Trophoblast cell (in vitro differentiated cells and primary cell): ENCODE measurements around the gene C3orf18.

Experiments used
- DNase-seq, 2 donors: peaks; one replicate each; pipeline ENCODE4 v3.0.0-alpha.2; 2016
- H2AFZ ChIP-seq: 2 replicates; pipeline ENCODE4 v1.6.1; 2013; ENCODE audit warnings: low read length, moderate library complexity, mild to moderate bottlenecking; ENCODE audit not compliant: insufficient read depth, poor library complexity
- H2AK5ac ChIP-seq: 2 replicates; pipeline ENCODE4 v1.6.1; 2013; ENCODE audit warnings: mild to moderate bottlenecking, low read length
- H2BK120ac ChIP-seq: 2 replicates; pipeline ENCODE4 v1.6.1; 2013; ENCODE audit warnings: low read length, mild to moderate bottlenecking, moderate library complexity; ENCODE audit not compliant: insufficient read depth, poor library complexity
- H2BK12ac ChIP-seq: 2 replicates; pipeline ENCODE4 v1.6.1; 2013; ENCODE audit warnings: mild to moderate bottlenecking, low read length, moderate library complexity
- H2BK5ac ChIP-seq: 2 replicates; pipeline ENCODE4 v1.6.1; 2013; ENCODE audit warnings: low read length, low read depth, moderate library complexity, mild to moderate bottlenecking; ENCODE audit not compliant: poor library complexity
- H3K14ac ChIP-seq: 2 replicates; pipeline ENCODE4 v1.6.1; 2013; ENCODE audit warnings: mild to moderate bottlenecking, low read length
- H3K18ac ChIP-seq: 2 replicates; pipeline ENCODE4 v1.6.1; 2013; ENCODE audit warnings: mild to moderate bottlenecking, low read length
- H3K23ac ChIP-seq: 2 replicates; pipeline ENCODE4 v1.6.1; 2013; ENCODE audit warnings: low read length
- H3K27ac ChIP-seq: 2 replicates; pipeline ENCODE4 v1.5.1; 2013; ENCODE audit warnings: low read depth, mild to moderate bottlenecking, inconsistent platforms, low read length, moderate library complexity
- H3K27me3 ChIP-seq: 2 replicates; pipeline ENCODE4 v1.6.1; 2013; ENCODE audit warnings: inconsistent platforms, mild to moderate bottlenecking, low read length, moderate library complexity; ENCODE audit not compliant: insufficient read depth
- H3K36me3 ChIP-seq, 2 experiments: 1 replicate in 1 of 2; 2 replicates in 1 of 2; pipeline ENCODE4 v1.6.1; 2013; ENCODE audit warnings: low read length in 2 of 2, mild to moderate bottlenecking in 2 of 2, moderate library complexity in 1 of 2; ENCODE audit not compliant: insufficient read depth in 2 of 2, control insufficient read depth in 1 of 2
- H3K4ac ChIP-seq: 2 replicates; pipeline ENCODE4 v1.6.1; 2013; ENCODE audit warnings: low read depth, mild to moderate bottlenecking, low read length, moderate library complexity
- H3K4me1 ChIP-seq, 2 experiments: 1 replicate in 1 of 2; 2 replicates in 1 of 2; pipeline ENCODE4 v1.6.1; 2013; ENCODE audit warnings: low read length in 2 of 2, mild to moderate bottlenecking in 2 of 2, moderate library complexity in 1 of 2; ENCODE audit not compliant: insufficient read depth in 2 of 2, control insufficient read depth in 1 of 2
- H3K4me2 ChIP-seq: 2 replicates; pipeline ENCODE4 v1.6.1; 2013; ENCODE audit warnings: inconsistent platforms, mild to moderate bottlenecking, low read length, moderate library complexity
- H3K4me3 ChIP-seq: 2 replicates; pipeline ENCODE4 v1.5.1; 2013; ENCODE audit warnings: mild to moderate bottlenecking, low read depth, low read length, inconsistent platforms
- H3K79me1 ChIP-seq: one replicate; pipeline ENCODE4 v1.6.1; 2013; ENCODE audit warnings: low read length
- H3K79me2 ChIP-seq: 2 replicates; pipeline ENCODE4 v1.6.1; 2013; ENCODE audit warnings: low read length, mild to moderate bottlenecking; ENCODE audit not compliant: control insufficient read depth, insufficient read depth, poor library complexity
- H3K9ac ChIP-seq: 2 replicates; pipeline ENCODE4 v1.6.1; 2013; ENCODE audit warnings: mild to moderate bottlenecking, low read length
- H3K9me3 ChIP-seq: 2 replicates; pipeline ENCODE4 v1.6.1; 2013; ENCODE audit warnings: low read depth, mild to moderate bottlenecking, control low read depth, inconsistent platforms, low read length; ENCODE audit not compliant: insufficient read depth
- H4K12ac ChIP-seq: 2 replicates; pipeline ENCODE4 v1.6.1; 2013; ENCODE audit warnings: low read depth, mild to moderate bottlenecking, low read length, moderate library complexity
- H4K8ac ChIP-seq: 2 replicates; pipeline ENCODE4 v1.6.1; 2013; ENCODE audit warnings: low read depth, mild to moderate bottlenecking, low read length, moderate library complexity
- H4K91ac ChIP-seq: one replicate; pipeline ENCODE4 v1.6.1; 2013; ENCODE audit warnings: low read depth, mild to moderate bottlenecking, low read length, moderate library complexity
- WGBS: extraction: QIAGEN DNeasy Blood & Tissue Kit; methylation state at CpG from one replicate; pipeline ENCODE4 v1.1.7; 2013; ENCODE audit warnings: missing lambda C conversion rate; ENCODE audit not compliant: insufficient read length, insufficient coverage; ENCODE audit errors: extremely low coverage; 5-methylcytosine and 5-hydroxymethylcytosine counted together

C3orf18 gene

DNA sequence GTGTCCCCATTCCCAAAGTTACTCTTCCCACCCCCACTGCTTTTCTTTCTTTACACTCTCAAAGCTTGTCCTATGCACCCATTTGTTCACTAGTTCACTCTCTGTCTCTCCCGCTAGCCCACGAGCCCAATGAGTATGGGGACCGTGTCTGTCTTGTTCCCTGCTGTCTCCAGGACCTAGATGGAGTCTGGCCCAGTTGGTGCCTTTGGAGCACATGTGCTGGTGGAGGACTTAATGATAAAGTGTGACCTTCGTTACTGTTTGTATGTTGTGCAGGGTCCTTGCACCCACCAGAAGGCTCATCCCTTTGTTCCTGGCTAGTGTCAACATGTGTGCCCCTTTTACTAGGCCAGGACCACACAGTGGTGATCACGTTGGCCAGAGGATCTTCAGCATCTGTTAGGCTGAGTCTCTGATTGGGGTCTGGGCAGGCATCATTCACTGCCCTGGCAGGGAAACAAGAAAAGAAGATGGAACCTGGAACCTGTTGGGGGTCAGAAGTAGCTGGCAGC lies 36.6 kb upstream of the C3orf18 start:
- Histone ChIP-seq H3K23ac (no peak overlapping the region), H4K8ac (no peak overlapping the region), H3K18ac (no peak overlapping the region), H2BK120ac (no peak overlapping the region), H3K79me2 (peaks cover 2% of the 10 kb centered on the region), H3K36me3 (peaks cover 14% of the 10 kb centered on the region in 2 experiments), H3K9ac (no peak overlapping the region), H2AK5ac (no peak overlapping the region), H3K4me2 (no peak overlapping the region), H3K14ac (no peak overlapping the region), H4K12ac (no peak overlapping the region), H3K9me3 (no peaks in the 10 kb centered on the region), H3K27ac (no peak overlapping the region), H3K79me1 (peaks cover 12% of the 10 kb centered on the region), H3K4me3 (no peak overlapping the region), H3K4ac (no peak overlapping the region), H2BK12ac (no peak overlapping the region), H4K91ac (no peak overlapping the region), H3K4me1 (peaks cover 24 to 28% of the 10 kb centered on the region in 2 experiments), H2AFZ (no peak overlapping the region), H2BK5ac (no peak overlapping the region), H3K27me3 (no peaks in the 10 kb centered on the region)
- no peak for DNase-seq
- no CpG with 5 or more reads among the region's 5 CpGs for WGBS

DNA sequence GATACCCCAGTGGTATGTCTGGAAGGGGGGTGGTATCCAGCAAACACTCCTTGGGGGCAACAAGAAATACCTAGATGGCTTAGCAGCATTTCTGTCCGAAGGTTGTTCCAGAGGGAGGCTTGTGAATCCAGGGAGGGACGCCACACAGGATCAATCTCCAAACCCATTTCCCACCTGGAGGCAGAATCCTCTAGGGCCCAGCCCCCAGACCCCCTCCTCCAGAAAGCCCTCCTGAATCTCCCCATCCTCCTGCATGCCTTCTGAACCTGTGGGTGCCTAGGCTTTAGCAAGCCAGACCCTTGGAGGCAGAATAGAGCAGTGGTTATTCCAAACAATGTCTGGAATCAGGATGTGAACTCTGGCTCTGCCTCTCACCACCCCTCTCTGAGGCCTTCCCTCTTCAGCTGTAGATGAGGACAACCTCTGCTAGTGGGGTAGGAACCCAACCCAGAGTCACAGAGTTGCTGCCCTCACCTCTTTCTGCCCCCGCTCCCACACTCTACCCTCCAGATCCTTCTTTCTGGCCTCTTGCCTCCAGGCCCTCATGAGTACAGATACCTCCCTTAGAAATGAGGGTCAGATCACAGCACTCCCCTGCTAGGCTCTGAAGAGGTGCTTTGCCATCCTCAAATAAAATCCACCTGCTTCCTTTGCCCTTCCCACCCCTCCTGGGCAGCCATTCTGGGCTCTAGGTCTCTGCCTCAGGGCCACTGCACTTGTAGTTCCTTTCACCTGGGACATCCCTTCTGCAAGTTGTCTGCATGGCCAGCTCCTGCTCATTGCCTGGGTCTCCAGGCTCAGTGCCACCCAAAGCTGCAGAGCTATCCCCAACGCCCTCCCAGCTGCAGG lies 35.9 kb upstream of the C3orf18 start:
- DNase-seq = no peak
- Histone ChIP-seq H3K27ac (no peak overlapping the region), H2BK120ac (no peak overlapping the region), H3K79me1 (peaks cover 12% of the 10 kb centered on the region), H2AK5ac (no peak overlapping the region), H3K27me3 (no peaks in the 10 kb centered on the region), H3K4ac (no peak overlapping the region), H3K4me1 (peaks cover 24 to 29% of the 10 kb centered on the region in 2 experiments), H4K91ac (peak overlapping the region; percentile 6), H2AFZ (no peak overlapping the region), H3K9ac (no peak overlapping the region), H3K9me3 (no peaks in the 10 kb centered on the region), H3K36me3 (peaks cover 14% of the 10 kb centered on the region in 2 experiments), H3K14ac (no peak overlapping the region), H3K4me3 (no peak overlapping the region), H2BK12ac (no peak overlapping the region), H3K18ac (no peak overlapping the region), H2BK5ac (no peak overlapping the region), H3K4me2 (no peak overlapping the region), H3K23ac (no peak overlapping the region), H4K8ac (no peak overlapping the region), H3K79me2 (peaks cover 2% of the 10 kb centered on the region), H4K12ac (no peak overlapping the region)
- no CpG with 5 or more reads among the region's 4 CpGs for WGBS

DNA sequence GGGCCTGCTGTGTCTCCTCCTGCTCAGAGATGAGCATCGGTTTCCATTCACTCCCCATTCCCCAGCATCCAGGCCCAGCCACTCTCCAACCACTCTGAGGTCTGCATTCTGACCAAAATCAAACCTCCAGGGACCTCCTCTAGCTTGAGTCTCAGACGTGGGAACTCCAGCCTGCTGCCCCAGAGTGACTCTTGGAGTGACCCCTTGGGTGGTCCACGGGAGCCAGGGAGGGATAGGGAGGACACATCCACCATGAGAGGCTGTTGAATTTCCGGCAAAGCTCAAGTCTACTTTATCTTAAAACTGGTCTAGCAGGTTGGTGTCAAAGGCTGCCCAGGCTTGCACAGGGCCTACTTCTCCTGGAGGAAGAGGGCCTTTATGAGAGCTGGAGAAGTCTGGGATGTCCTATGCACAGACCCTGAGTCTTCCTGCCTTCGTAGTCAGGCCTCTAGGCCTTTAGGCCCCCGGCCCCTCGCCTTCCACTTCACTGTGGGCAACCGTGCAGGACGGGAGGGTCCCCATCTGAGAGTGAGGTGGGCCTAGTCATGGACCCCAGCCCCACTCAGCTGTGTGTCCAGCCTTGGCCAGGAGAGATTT lies 35.1 kb upstream of the C3orf18 start:
- Histone ChIP-seq H3K4me1 (peaks cover 24 to 29% of the 10 kb centered on the region in 2 experiments), H4K8ac (peak overlapping the region; percentile 51), H3K27me3 (no peaks in the 10 kb centered on the region), H3K23ac (no peak overlapping the region), H3K9me3 (no peaks in the 10 kb centered on the region), H3K79me2 (peaks cover 2% of the 10 kb centered on the region), H4K91ac (peak overlapping the region; percentile 73), H2AFZ (no peak overlapping the region), H4K12ac (no peak overlapping the region), H2BK12ac (peak overlapping the region; percentile 7), H3K36me3 (peaks cover 9 to 13% of the 10 kb centered on the region in 2 experiments), H3K4me2 (no peak overlapping the region), H2AK5ac (peak overlapping the region; percentile 65), H3K79me1 (peaks cover 12% of the 10 kb centered on the region), H2BK5ac (no peak overlapping the region), H3K14ac (no peak overlapping the region), H3K4ac (no peak overlapping the region), H3K27ac (no peak overlapping the region), H2BK120ac (peak overlapping the region; percentile 39), H3K18ac (peak overlapping the region; percentile 28), H3K9ac (no peak overlapping the region), H3K4me3 (no peak overlapping the region)
- peak; percentile 34 to 64 for DNase-seq
- no CpG with 5 or more reads among the region's 9 CpGs for WGBS

DNA sequence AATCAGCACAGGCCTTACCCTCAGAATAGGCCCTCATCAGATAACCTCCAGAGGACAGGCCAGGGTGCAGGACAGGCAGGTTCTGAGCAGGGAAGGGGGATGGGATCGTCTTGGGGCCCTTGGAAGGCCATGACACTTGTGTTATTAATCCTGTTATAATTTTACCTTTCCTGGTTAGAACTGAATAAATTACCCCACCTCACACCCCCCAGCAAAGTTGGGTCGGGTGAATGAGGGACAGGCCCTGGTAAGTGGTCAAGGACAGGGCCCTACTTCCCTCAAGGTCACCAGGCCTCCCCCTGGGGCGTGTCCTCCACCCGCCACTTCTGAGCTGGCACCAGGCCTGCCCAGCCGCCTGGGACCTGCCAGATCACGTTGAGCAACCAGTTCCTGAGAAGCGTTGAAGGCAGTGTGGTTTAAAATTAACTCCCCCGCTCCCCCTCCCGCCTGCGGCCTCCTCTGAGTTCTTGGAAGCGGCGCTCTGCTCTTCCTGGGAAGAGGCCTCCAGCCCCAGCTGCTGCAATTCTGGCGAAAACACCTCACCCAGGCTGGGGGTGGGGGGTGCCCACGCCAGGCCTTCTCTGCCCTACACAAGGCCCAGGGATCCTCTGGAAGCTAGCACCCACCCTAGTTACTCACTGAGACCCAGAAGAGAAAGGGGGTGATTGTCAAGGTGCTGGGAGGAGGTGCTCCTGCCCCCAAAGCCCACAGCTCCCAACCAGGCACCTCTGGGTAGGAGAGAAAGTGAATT lies 33.5 kb upstream of the C3orf18 start:
- peak overlapping the region; percentile 46 for H2BK120ac ChIP-seq
- peak overlapping the region; percentile 30 for H3K18ac ChIP-seq
- DNase-seq = peak; percentile 34 to 35

More for the DNA sequence above, 33.5 kb upstream of the C3orf18 start:
- Histone ChIP-seq H3K27ac (no peak overlapping the region), H2BK12ac (peak overlapping the region; percentile 59), H3K79me1 (peaks cover 12% of the 10 kb centered on the region), H3K9ac (no peak overlapping the region), H4K8ac (peak overlapping the region; percentile 81), H3K27me3 (no peaks in the 10 kb centered on the region), H3K4me3 (no peak overlapping the region), H3K23ac (no peak overlapping the region), H3K4ac (no peak overlapping the region), H4K12ac (peak overlapping the region; percentile 40), H3K4me1 (peaks cover 24 to 29% of the 10 kb centered on the region in 2 experiments), H3K36me3 (no peaks in the 10 kb centered on the region), H3K79me2 (peaks cover 2% of the 10 kb centered on the region), H2AK5ac (peak overlapping the region; percentile 80), H2BK5ac (peak overlapping the region; percentile 5), H3K14ac (peak overlapping the region; percentile 65), H4K91ac (peak overlapping the region; percentile 79), H2AFZ (peak overlapping the region; percentile 30), H3K9me3 (no peaks in the 10 kb centered on the region), H3K4me2 (no peak overlapping the region)
- WGBS = no CpG with 5 or more reads among the region's 14 CpGs
